WTC11 (cell line): ENCODE results near the gene GPR34.

Experiments
- CTCF ChIP-seq: fragments of 200-600 bp; IDR thresholded peaks from 2 replicates; pipeline ENCODE4 v1.8.0; 2022; ENCODE audit warnings: antibody characterized with exemption
- FOXP4 ChIP-seq: sonication (generic); formaldehyde crosslinking; IDR thresholded peaks from 2 replicates; pipeline ENCODE4 v1.8.0; 2022; ENCODE audit warnings: mild to moderate bottlenecking, missing genetic modification reagents
- MAX ChIP-seq: sonication (generic); formaldehyde crosslinking; IDR thresholded peaks from 2 replicates; pipeline ENCODE4 v1.8.0; 2022; ENCODE audit warnings: mild to moderate bottlenecking, missing genetic modification reagents
- NR2C2 ChIP-seq: sonication (generic); formaldehyde crosslinking; IDR thresholded peaks from 2 replicates; pipeline ENCODE4 v1.8.0; 2022; ENCODE audit warnings: mild to moderate bottlenecking, missing genetic modification reagents
- SMAD3 ChIP-seq: sonication (generic); formaldehyde crosslinking; IDR thresholded peaks from 2 replicates; pipeline ENCODE4 v1.8.0; 2022; ENCODE audit warnings: missing genetic modification reagents, mild to moderate bottlenecking, borderline replicate concordance
- USF2 ChIP-seq: sonication (generic); formaldehyde crosslinking; IDR thresholded peaks from 2 replicates; pipeline ENCODE4 v1.8.1; 2023; ENCODE audit warnings: mild to moderate bottlenecking, missing genetic modification reagents, moderate library complexity
- ZNF121 ChIP-seq: sonication (generic); formaldehyde crosslinking; IDR thresholded peaks from 2 replicates; pipeline ENCODE4 v1.8.0; 2023; ENCODE audit warnings: missing genetic modification reagents

- TF ChIP-seq CTCF (no peak), FOXP4 (CRISPR knock-in tag) (no peak), SMAD3 (no peak), ZNF121 (CRISPR knock-in tag) (no peak), MAX (no peak), USF2 (CRISPR knock-in tag) (no peak), NR2C2 (CRISPR knock-in tag) (no peak)
These were observed 18.4 kb downstream of the GPR34 start for GRCh38 chrX:41707218-41707617.
